ENCODE measurements around the gene CLCN3.

GRCh38 chr4:169616846-169617245 is 3.5 kb upstream of the CLCN3 start:
- TF ChIP-seq, protein P1, sequence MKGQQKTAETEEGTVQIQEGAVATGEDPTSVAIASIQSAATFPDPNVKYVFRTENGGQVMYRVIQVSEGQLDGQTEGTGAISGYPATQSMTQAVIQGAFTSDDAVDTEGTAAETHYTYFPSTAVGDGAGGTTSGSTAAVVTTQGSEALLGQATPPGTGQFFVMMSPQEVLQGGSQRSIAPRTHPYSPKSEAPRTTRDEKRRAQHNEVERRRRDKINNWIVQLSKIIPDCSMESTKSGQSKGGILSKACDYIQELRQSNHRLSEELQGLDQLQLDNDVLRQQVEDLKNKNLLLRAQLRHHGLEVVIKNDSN (CRISPR knock-in tag; IDR thresholded peaks at IDR 0.05), result no peak
- no peak for TF ChIP-seq ZBTB43 (CRISPR knock-in tag; IDR thresholded peaks at IDR 0.05)
- no peak for TF ChIP-seq STAT6 (CRISPR knock-in tag; conservative IDR thresholded peaks at IDR 0.05; ENCODE audit: low read depth)
- TF ChIP-seq ARID4B (CRISPR knock-in tag; IDR thresholded peaks at IDR 0.05; ENCODE audit: borderline replicate concordance), result no peak
- no peak for TF ChIP-seq CTCF (IDR thresholded peaks at IDR 0.05)
- no peak for TF ChIP-seq ZNF232 (CRISPR knock-in tag; IDR thresholded peaks at IDR 0.05)
- TF ChIP-seq, protein P2, sequence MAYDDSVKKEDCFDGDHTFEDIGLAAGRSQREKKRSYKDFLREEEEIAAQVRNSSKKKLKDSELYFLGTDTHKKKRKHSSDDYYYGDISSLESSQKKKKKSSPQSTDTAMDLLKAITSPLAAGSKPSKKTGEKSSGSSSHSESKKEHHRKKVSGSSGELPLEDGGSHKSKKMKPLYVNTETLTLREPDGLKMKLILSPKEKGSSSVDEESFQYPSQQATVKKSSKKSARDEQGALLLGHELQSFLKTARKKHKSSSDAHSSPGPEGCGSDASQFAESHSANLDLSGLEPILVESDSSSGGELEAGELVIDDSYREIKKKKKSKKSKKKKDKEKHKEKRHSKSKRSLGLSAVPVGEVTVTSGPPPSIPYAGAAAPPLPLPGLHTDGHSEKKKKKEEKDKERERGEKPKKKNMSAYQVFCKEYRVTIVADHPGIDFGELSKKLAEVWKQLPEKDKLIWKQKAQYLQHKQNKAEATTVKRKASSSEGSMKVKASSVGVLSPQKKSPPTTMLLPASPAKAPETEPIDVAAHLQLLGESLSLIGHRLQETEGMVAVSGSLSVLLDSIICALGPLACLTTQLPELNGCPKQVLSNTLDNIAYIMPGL (CRISPR knock-in tag; IDR thresholded peaks at IDR 0.05), result no peak
- TF ChIP-seq ZNF416 (CRISPR knock-in tag; IDR thresholded peaks at IDR 0.05), result no peak
- TF ChIP-seq FOXJ3 (CRISPR knock-in tag; IDR thresholded peaks at IDR 0.05; ENCODE audit: borderline replicate concordance), result no peak
